GM23248 (cell line): ENCODE data around the gene MSANTD2.

Experiments
- EZH2 ChIP-seq: fragments of 200-600 bp; sonication (generic); IDR thresholded peaks from 2 replicates; pipeline ENCODE4 v1.6.1; 2018; ENCODE audit warnings: antibody characterized with exemption, mild to moderate bottlenecking; ENCODE audit not compliant: insufficient read depth, poor library complexity, severe bottlenecking
- EZH2phosphoT487 ChIP-seq: fragments of 200-600 bp; sonication (generic); IDR thresholded peaks from 2 replicates; pipeline ENCODE4 v1.6.1; 2018; ENCODE audit warnings: antibody characterized with exemption, moderate library complexity, mild to moderate bottlenecking, low read depth; ENCODE audit not compliant: insufficient read depth

- TF ChIP-seq EZH2 (no peak), EZH2phosphoT487 (no peak)
These were observed 53.5 kb downstream of the MSANTD2 start for GRCh38 chr11:124746621-124747243.
